Measurements from ENCODE around the gene MPP3.

MPP3 gene

GRCh38 chr17:43868226-43868994 lies 35.5 kb upstream of the MPP3 start:
- H3K4me2 ChIP-seq = peak overlapping the region in 5 of 11 experiments; percentile 38 to 73 (median 52); a peak in 10 of 22 replicates

GRCh38 chr17:43864161-43864984 lies 31.4 kb upstream of the MPP3 start:
- Histone ChIP-seq H3K9ac (no peak overlapping the region), H3K36me3 (no peaks in the 10 kb centered on the region), H4K20me1 (no peaks in the 10 kb centered on the region), H3K27ac (no peak overlapping the region), H3K9me3 (replicated peaks in 1 of 11) (peaks cover 0 to 12% (median 9%) of the 10 kb centered on the region in 11 experiments; a peak in 11 of 22 replicates), H3K4me3 (no peak overlapping the region), H3K27me3 (no peaks in the 10 kb centered on the region), H3K4me1 (peaks cover 6 to 40% (median 15%) of the 10 kb centered on the region in 10 experiments; a peak in 17 of 20 replicates), H3K4me2 (no peak overlapping the region)
- TF ChIP-seq Cebpa-rat (IDR thresholded peaks at IDR 0.05) = no peak

More at GRCh38 chr17:43868226-43868994, 35.5 kb upstream of the MPP3 start:
- Histone ChIP-seq H3K4me3 (no peak overlapping the region), H3K9me3 (replicated peaks in 1 of 11) (peaks cover 0 to 12% (median 9%) of the 10 kb centered on the region in 11 experiments; a peak in 11 of 22 replicates), H3K27me3 (no peaks in the 10 kb centered on the region), H3K36me3 (no peaks in the 10 kb centered on the region), H3K4me1 (peaks cover 0 to 28% (median 4%) of the 10 kb centered on the region in 10 experiments; a peak in 9 of 20 replicates), H3K9ac (no peak overlapping the region), H4K20me1 (no peaks in the 10 kb centered on the region), H3K27ac (peak overlapping the region in 4 of 11 experiments; percentile 15 to 57 (median 45); a peak in 5 of 22 replicates)
- no peak for TF ChIP-seq Cebpa-rat (IDR thresholded peaks at IDR 0.05)

DNA sequence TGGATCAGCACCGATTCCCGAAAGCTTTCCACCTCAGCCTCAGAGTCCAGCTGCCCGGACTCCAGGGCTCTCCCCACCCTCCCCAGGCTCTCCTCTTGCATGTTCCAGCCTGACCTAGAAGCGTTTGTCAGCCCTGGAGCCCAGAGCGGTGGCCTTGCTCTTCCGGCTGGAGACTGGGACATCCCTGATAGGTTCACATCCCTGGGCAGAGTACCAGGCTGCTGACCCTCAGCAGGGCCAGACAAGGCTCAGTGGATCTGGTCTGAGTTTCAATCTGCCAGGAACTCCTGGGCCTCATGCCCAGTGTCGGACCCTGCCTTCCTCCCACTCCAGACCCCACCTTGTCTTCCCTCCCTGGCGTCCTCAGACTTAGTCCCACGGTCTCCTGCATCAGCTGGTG lies 29.0 kb upstream of the MPP3 start:
- H3K36me3 ChIP-seq = no peaks in the 10 kb centered on the region
- H3K9me3 ChIP-seq (replicated peaks in 1 of 11) = peaks cover 0 to 6% (median 0%) of the 10 kb centered on the region in 11 experiments; a peak in 5 of 22 replicates
- H3K9ac ChIP-seq = no peak overlapping the region
- H4K20me1 ChIP-seq = no peaks in the 10 kb centered on the region
- H3K4me2 ChIP-seq = no peak overlapping the region
- H3K4me3 ChIP-seq = no peak overlapping the region
- H3K27ac ChIP-seq = no peak overlapping the region
- H3K4me1 ChIP-seq = peaks cover 13 to 28% (median 20%) of the 10 kb centered on the region in 10 experiments; a peak in 18 of 20 replicates
- no peak for TF ChIP-seq Cebpa-rat (IDR thresholded peaks at IDR 0.05)
- H3K27me3 ChIP-seq = no peaks in the 10 kb centered on the region

GRCh38 chr17:43860927-43861622 lies 28.1 kb upstream of the MPP3 start:
- Histone ChIP-seq H3K27ac (no peak overlapping the region), H3K27me3 (no peaks in the 10 kb centered on the region), H3K4me3 (no peak overlapping the region), H3K4me2 (peak overlapping the region in 10 of 11 experiments; percentile 12 to 51 (median 34); a peak in 17 of 22 replicates), H4K20me1 (no peaks in the 10 kb centered on the region), H3K9me3 (replicated peaks in 1 of 11) (peaks cover 0 to 8% (median 0%) of the 10 kb centered on the region in 11 experiments; a peak in 5 of 22 replicates), H3K9ac (no peak overlapping the region), H3K4me1 (peaks cover 9 to 28% (median 20%) of the 10 kb centered on the region in 10 experiments; a peak in 18 of 20 replicates), H3K36me3 (no peaks in the 10 kb centered on the region)
- TF ChIP-seq Cebpa-rat (IDR thresholded peaks at IDR 0.05) = no peak

DNA sequence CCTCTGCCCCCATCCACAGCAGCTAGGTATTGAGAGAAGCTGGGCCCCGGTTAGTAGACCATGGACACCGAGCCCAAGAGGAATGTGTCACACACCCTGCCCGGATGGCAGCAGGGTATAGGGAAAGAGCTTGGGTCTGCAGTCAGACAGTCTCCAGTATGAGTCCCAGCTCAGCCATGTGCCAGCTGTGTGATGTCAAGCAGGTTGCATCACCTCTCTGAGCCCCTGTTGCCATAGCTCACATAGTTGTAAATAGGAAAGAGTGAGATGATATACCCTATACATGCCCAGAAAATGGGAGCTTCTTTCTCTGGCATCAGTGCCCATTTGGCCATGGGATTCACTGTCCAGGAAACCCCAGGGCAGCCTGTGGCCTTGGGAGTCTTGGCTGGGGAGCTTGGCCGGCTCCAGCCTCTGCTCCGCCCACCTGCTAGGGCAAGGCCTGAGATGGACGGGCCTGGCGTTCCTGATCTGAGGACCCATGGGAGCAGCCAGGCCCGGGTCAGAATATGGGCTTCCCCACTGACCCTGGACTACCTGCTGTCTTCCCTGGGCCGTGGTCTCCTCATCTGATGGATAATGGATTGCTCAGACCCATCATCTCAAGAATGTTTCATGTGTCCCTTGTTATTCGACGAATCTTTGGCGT lies 27.3 kb upstream of the MPP3 start:
- H3K4me3 ChIP-seq = no peak overlapping the region
- no peak overlapping the region for H3K9ac ChIP-seq
- no peaks in the 10 kb centered on the region for H3K27me3 ChIP-seq
- no peaks in the 10 kb centered on the region for H4K20me1 ChIP-seq
- peak overlapping the region in 1 of 11 experiments; percentile 46; a peak in 1 of 22 replicates for H3K4me2 ChIP-seq
- no peaks in the 10 kb centered on the region for H3K36me3 ChIP-seq
- no peak overlapping the region for H3K27ac ChIP-seq
- TF ChIP-seq Cebpa-rat (IDR thresholded peaks at IDR 0.05) = no peak
- H3K4me1 ChIP-seq = peaks cover 9 to 24% (median 19%) of the 10 kb centered on the region in 10 experiments; a peak in 18 of 20 replicates
- peaks cover 0 to 8% (median 0%) of the 10 kb centered on the region in 11 experiments; a peak in 5 of 22 replicates for H3K9me3 ChIP-seq (replicated peaks in 1 of 11)

DNA sequence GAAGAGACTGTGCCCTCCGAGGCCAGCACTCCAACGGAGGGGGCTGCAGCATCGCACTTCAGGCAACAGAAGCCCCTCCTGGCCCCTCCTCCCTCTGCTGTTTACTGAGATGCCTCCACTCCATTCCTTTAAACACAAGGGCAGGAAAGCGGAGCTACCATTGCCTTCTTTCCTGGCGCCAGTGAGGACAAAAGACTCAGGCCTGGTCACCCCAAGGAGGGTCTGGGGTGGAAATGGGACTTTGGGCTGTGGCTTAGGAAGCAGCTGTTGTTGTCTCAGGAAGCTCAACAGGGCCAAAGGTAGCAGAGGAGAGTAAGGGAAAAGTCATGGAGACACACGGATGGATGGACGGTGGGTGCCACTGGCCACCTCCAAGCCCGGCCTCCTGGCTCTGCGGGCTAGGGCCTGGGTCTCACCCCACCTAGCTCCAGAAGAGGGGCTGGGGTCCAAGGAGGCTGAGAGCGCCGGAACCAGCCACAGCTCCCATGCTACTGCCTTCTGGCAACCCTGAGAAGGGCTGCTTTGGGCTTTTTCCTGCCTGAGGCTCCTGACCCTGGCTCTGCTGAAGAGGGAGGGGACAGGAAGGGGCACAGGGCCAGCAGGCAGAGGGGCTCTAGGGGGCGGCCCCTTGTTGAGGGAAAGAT lies 25.1 kb upstream of the MPP3 start:
- TF ChIP-seq Cebpa-rat (IDR thresholded peaks at IDR 0.05) = no peak

GRCh38 chr17:43857141-43857540 lies 24.2 kb upstream of the MPP3 start:
- H4K20me1 ChIP-seq = no peaks in the 10 kb centered on the region
- H3K27me3 ChIP-seq = no peaks in the 10 kb centered on the region
- no peak overlapping the region for H3K4me2 ChIP-seq
- no peak overlapping the region for H3K27ac ChIP-seq
- H3K9me3 ChIP-seq (replicated peaks in 1 of 11) = peaks cover 0 to 8% (median 0%) of the 10 kb centered on the region in 11 experiments; a peak in 5 of 22 replicates
- H3K4me1 ChIP-seq = peaks cover 9 to 25% (median 19%) of the 10 kb centered on the region in 10 experiments; a peak in 18 of 20 replicates
- H3K9ac ChIP-seq = no peak overlapping the region
- H3K36me3 ChIP-seq = no peaks in the 10 kb centered on the region
- no peak overlapping the region for H3K4me3 ChIP-seq
- no peak for TF ChIP-seq Cebpa-rat (IDR thresholded peaks at IDR 0.05)

More for the DNA sequence above, 25.1 kb upstream of the MPP3 start:
- H3K36me3 ChIP-seq = no peaks in the 10 kb centered on the region
- H3K9me3 ChIP-seq (replicated peaks in 1 of 11) = peaks cover 0 to 8% (median 0%) of the 10 kb centered on the region in 11 experiments; a peak in 5 of 22 replicates
- no peak overlapping the region for H3K4me3 ChIP-seq
- H3K27me3 ChIP-seq = no peaks in the 10 kb centered on the region
- no peaks in the 10 kb centered on the region for H4K20me1 ChIP-seq
- 0 out of 22 replicates have a peak overlapping the region, but pooled peaks of 1 of the 11 experiments have one; percentile 5 for H3K9ac ChIP-seq
- H3K4me2 ChIP-seq = peak overlapping the region in 9 of 11 experiments; percentile 7 to 61 (median 34); a peak in 13 of 22 replicates
- peaks cover 9 to 24% (median 19%) of the 10 kb centered on the region in 10 experiments; a peak in 18 of 20 replicates for H3K4me1 ChIP-seq
- H3K27ac ChIP-seq = no peak overlapping the region
